ENCODE measurements around the gene LTBP3.
A peak's percentile ranks its signal among the peaks of the same experiment; 100 is the strongest.

LTBP3 gene

GRCh38 chr11:65502555-65503367, 55.4 kb downstream of the LTBP3 start:
- H3K27me3 ChIP-seq (ENCODE audit: insufficient read depth, low read length): no peaks in the 10 kb centered on the region
- H3K4ac ChIP-seq (ENCODE audit: low read depth, low read length): peak overlapping the region; percentile 40
- H3K4me2 ChIP-seq (ENCODE audit: low read length): peak overlapping the region; percentile 88
- no peak overlapping the region for H2AK5ac ChIP-seq (ENCODE audit: low read length)
- H3K36me3 ChIP-seq (ENCODE audit: control insufficient read depth in 1 of 2, insufficient read depth in 2 of 2, low read length in 2 of 2): peaks cover 13 to 39% of the 10 kb centered on the region in 2 experiments
- H3K9ac ChIP-seq (ENCODE audit: low read length): peak overlapping the region; percentile 95
- peaks cover 3 to 10% of the 10 kb centered on the region in 2 experiments for H3K4me1 ChIP-seq (ENCODE audit: control insufficient read depth in 1 of 2, insufficient read depth in 2 of 2, low read length in 2 of 2)
- no peak overlapping the region for H2BK12ac ChIP-seq (ENCODE audit: low read length)
- peak in 1 of 2 donors; percentile 55 for DNase-seq
- H3K18ac ChIP-seq (ENCODE audit: low read length): no peak overlapping the region
- no peak overlapping the region for H2AFZ ChIP-seq (ENCODE audit: insufficient read depth, low read length, poor library complexity)
- H3K14ac ChIP-seq (ENCODE audit: low read length): no peak overlapping the region
- no peak overlapping the region for H2BK5ac ChIP-seq (ENCODE audit: low read depth, low read length, poor library complexity)
- peak overlapping the region; percentile 43 for H3K27ac ChIP-seq (ENCODE audit: low read depth, low read length)
- no peak overlapping the region for H4K12ac ChIP-seq (ENCODE audit: low read depth, low read length)
- no peaks in the 10 kb centered on the region for H3K9me3 ChIP-seq (ENCODE audit: insufficient read depth, low read depth, low read length)
- H2BK120ac ChIP-seq (ENCODE audit: insufficient read depth, low read length, poor library complexity): no peak overlapping the region
- H3K23ac ChIP-seq (ENCODE audit: low read length): no peak overlapping the region
- WGBS (ENCODE audit: extremely low coverage, insufficient coverage, insufficient read length): no CpG with 5 or more reads among the region's 6 CpGs
- H4K91ac ChIP-seq (ENCODE audit: low read depth, low read length): no peak overlapping the region
- peak overlapping the region; percentile 64 for H3K4me3 ChIP-seq (ENCODE audit: low read depth, low read length)
- H3K79me2 ChIP-seq (ENCODE audit: control insufficient read depth, insufficient read depth, low read length, poor library complexity): peaks cover 27% of the 10 kb centered on the region
- peaks cover 14% of the 10 kb centered on the region for H3K79me1 ChIP-seq (ENCODE audit: low read length)
- H4K8ac ChIP-seq (ENCODE audit: low read depth, low read length): no peak overlapping the region

DNA sequence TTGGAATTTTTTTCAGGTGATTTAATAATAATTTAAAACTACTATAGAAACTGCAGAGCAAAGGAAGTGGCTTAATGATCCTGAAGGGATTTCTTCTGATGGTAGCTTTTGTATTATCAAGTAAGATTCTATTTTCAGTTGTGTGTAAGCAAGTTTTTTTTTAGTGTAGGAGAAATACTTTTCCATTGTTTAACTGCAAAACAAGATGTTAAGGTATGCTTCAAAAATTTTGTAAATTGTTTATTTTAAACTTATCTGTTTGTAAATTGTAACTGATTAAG, 55.9 kb downstream of the LTBP3 start:
- Histone ChIP-seq H4K12ac (ENCODE audit: low read depth, low read length) (no peak overlapping the region), H4K8ac (ENCODE audit: low read depth, low read length) (no peak overlapping the region), H3K27me3 (ENCODE audit: insufficient read depth, low read length) (no peaks in the 10 kb centered on the region), H2AK5ac (ENCODE audit: low read length) (no peak overlapping the region), H3K9ac (ENCODE audit: low read length) (no peak overlapping the region), H4K91ac (ENCODE audit: low read depth, low read length) (no peak overlapping the region), H3K4ac (ENCODE audit: low read depth, low read length) (no peak overlapping the region), H3K4me1 (ENCODE audit: control insufficient read depth in 1 of 2, insufficient read depth in 2 of 2, low read length in 2 of 2) (peaks cover 3 to 9% of the 10 kb centered on the region in 2 experiments), H3K27ac (ENCODE audit: low read depth, low read length) (no peak overlapping the region), H3K4me2 (ENCODE audit: low read length) (peak overlapping the region; percentile 28), H2BK5ac (ENCODE audit: low read depth, low read length, poor library complexity) (no peak overlapping the region), H2BK12ac (ENCODE audit: low read length) (no peak overlapping the region), H3K4me3 (ENCODE audit: low read depth, low read length) (no peak overlapping the region), H3K79me2 (ENCODE audit: control insufficient read depth, insufficient read depth, low read length, poor library complexity) (peaks cover 28% of the 10 kb centered on the region), H3K9me3 (ENCODE audit: insufficient read depth, low read depth, low read length) (no peaks in the 10 kb centered on the region), H2AFZ (ENCODE audit: insufficient read depth, low read length, poor library complexity) (no peak overlapping the region), H2BK120ac (ENCODE audit: insufficient read depth, low read length, poor library complexity) (no peak overlapping the region), H3K14ac (ENCODE audit: low read length) (no peak overlapping the region), H3K79me1 (ENCODE audit: low read length) (peaks cover 16% of the 10 kb centered on the region), H3K18ac (ENCODE audit: low read length) (no peak overlapping the region), H3K36me3 (ENCODE audit: control insufficient read depth in 1 of 2, insufficient read depth in 2 of 2, low read length in 2 of 2) (peaks cover 13 to 39% of the 10 kb centered on the region in 2 experiments), H3K23ac (ENCODE audit: low read length) (no peak overlapping the region)
- no peak for DNase-seq

DNA sequence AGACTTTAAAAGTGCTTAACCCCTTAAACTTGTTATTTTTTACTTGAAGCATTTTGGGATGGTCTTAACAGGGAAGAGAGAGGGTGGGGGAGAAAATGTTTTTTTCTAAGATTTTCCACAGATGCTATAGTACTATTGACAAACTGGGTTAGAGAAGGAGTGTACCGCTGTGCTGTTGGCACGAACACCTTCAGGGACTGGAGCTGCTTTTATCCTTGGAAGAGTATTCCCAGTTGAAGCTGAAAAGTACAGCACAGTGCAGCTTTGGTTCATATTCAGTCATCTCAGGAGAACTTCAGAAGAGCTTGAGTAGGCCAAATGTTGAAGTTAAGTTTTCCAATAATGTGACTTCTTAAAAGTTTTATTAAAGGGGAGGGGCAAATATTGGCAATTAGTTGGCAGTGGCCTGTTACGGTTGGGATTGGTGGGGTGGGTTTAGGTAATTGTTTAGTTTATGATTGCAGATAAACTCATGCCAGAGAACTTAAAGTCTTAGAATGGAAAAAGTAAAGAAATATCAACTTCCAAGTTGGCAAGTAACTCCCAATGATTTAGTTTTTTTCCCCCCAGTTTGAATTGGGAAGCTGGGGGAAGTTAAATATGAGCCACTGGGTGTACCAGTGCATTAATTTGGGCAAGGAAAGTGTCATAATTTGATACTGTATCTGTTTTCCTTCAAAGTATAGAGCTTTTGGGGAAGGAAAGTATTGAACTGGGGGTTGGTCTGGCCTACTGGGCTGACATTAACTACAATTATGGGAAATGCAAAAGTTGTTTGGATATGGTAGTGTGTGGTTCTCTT, 56.5 kb downstream of the LTBP3 start:
- Histone ChIP-seq H3K4me2 (ENCODE audit: low read length) (peak overlapping the region; percentile 28), H3K23ac (ENCODE audit: low read length) (no peak overlapping the region), H2BK120ac (ENCODE audit: insufficient read depth, low read length, poor library complexity) (no peak overlapping the region), H2AK5ac (ENCODE audit: low read length) (no peak overlapping the region), H3K79me2 (ENCODE audit: control insufficient read depth, insufficient read depth, low read length, poor library complexity) (peaks cover 33% of the 10 kb centered on the region), H3K4me1 (ENCODE audit: control insufficient read depth in 1 of 2, insufficient read depth in 2 of 2, low read length in 2 of 2) (peaks cover 5 to 13% of the 10 kb centered on the region in 2 experiments), H4K12ac (ENCODE audit: low read depth, low read length) (no peak overlapping the region), H3K18ac (ENCODE audit: low read length) (no peak overlapping the region), H2BK12ac (ENCODE audit: low read length) (no peak overlapping the region), H4K8ac (ENCODE audit: low read depth, low read length) (no peak overlapping the region), H3K36me3 (ENCODE audit: control insufficient read depth in 1 of 2, insufficient read depth in 2 of 2, low read length in 2 of 2) (peaks cover 12 to 36% of the 10 kb centered on the region in 2 experiments), H3K14ac (ENCODE audit: low read length) (no peak overlapping the region), H3K9ac (ENCODE audit: low read length) (peak overlapping the region; percentile 94), H4K91ac (ENCODE audit: low read depth, low read length) (no peak overlapping the region), H2AFZ (ENCODE audit: insufficient read depth, low read length, poor library complexity) (no peak overlapping the region), H3K9me3 (ENCODE audit: insufficient read depth, low read depth, low read length) (no peaks in the 10 kb centered on the region), H3K27ac (ENCODE audit: low read depth, low read length) (peak overlapping the region; percentile 59), H3K4ac (ENCODE audit: low read depth, low read length) (peak overlapping the region; percentile 65), H2BK5ac (ENCODE audit: low read depth, low read length, poor library complexity) (no peak overlapping the region), H3K79me1 (ENCODE audit: low read length) (peaks cover 21% of the 10 kb centered on the region), H3K4me3 (ENCODE audit: low read depth, low read length) (peak overlapping the region; percentile 76), H3K27me3 (ENCODE audit: insufficient read depth, low read length) (no peaks in the 10 kb centered on the region)
- peak; percentile 5 to 37 for DNase-seq
- WGBS (ENCODE audit: extremely low coverage, insufficient coverage, insufficient read length): no CpG with 5 or more reads among the region's 3 CpGs

DNA sequence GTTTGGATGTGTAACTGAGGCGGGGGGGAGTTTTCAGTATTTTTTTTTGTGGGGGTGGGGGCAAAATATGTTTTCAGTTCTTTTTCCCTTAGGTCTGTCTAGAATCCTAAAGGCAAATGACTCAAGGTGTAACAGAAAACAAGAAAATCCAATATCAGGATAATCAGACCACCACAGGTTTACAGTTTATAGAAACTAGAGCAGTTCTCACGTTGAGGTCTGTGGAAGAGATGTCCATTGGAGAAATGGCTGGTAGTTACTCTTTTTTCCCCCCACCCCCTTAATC, 57.0 kb downstream of the LTBP3 start:
- H3K4me1 ChIP-seq (ENCODE audit: control insufficient read depth in 1 of 2, insufficient read depth in 2 of 2, low read length in 2 of 2): peaks cover 5 to 17% of the 10 kb centered on the region in 2 experiments
- H4K91ac ChIP-seq (ENCODE audit: low read depth, low read length): no peak overlapping the region
- no peak overlapping the region for H2AK5ac ChIP-seq (ENCODE audit: low read length)
- H3K79me2 ChIP-seq (ENCODE audit: control insufficient read depth, insufficient read depth, low read length, poor library complexity): peaks cover 37% of the 10 kb centered on the region
- peak overlapping the region; percentile 28 for H3K4me2 ChIP-seq (ENCODE audit: low read length)
- H3K9me3 ChIP-seq (ENCODE audit: insufficient read depth, low read depth, low read length): no peaks in the 10 kb centered on the region
- H4K8ac ChIP-seq (ENCODE audit: low read depth, low read length): no peak overlapping the region
- WGBS (ENCODE audit: extremely low coverage, insufficient coverage, insufficient read length): no CpG with 5 or more reads among the region's 2 CpGs
- H3K27ac ChIP-seq (ENCODE audit: low read depth, low read length): peak overlapping the region; percentile 59
- H3K9ac ChIP-seq (ENCODE audit: low read length): peak overlapping the region; percentile 94
- no peak overlapping the region for H3K23ac ChIP-seq (ENCODE audit: low read length)
- no peak overlapping the region for H3K14ac ChIP-seq (ENCODE audit: low read length)
- H2BK120ac ChIP-seq (ENCODE audit: insufficient read depth, low read length, poor library complexity): no peak overlapping the region
- no peak overlapping the region for H2AFZ ChIP-seq (ENCODE audit: insufficient read depth, low read length, poor library complexity)
- H3K36me3 ChIP-seq (ENCODE audit: control insufficient read depth in 1 of 2, insufficient read depth in 2 of 2, low read length in 2 of 2): peaks cover 10 to 32% of the 10 kb centered on the region in 2 experiments
- H3K27me3 ChIP-seq (ENCODE audit: insufficient read depth, low read length): no peaks in the 10 kb centered on the region
- H3K4ac ChIP-seq (ENCODE audit: low read depth, low read length): peak overlapping the region; percentile 65
- no peak overlapping the region for H2BK5ac ChIP-seq (ENCODE audit: low read depth, low read length, poor library complexity)
- peak overlapping the region; percentile 76 for H3K4me3 ChIP-seq (ENCODE audit: low read depth, low read length)
- H4K12ac ChIP-seq (ENCODE audit: low read depth, low read length): no peak overlapping the region
- DNase-seq: peak in 1 of 2 donors; percentile 21
- H3K79me1 ChIP-seq (ENCODE audit: low read length): peaks cover 27% of the 10 kb centered on the region
- no peak overlapping the region for H2BK12ac ChIP-seq (ENCODE audit: low read length)
- no peak overlapping the region for H3K18ac ChIP-seq (ENCODE audit: low read length)

All from trophoblast cell (in vitro differentiated cells and primary cell).